GM12872 (cell line): ENCODE measurements around the gene FAM25G.
"Not testable (repeated sequence)": the region's sequence is repeated elsewhere in the genome, so short reads cannot be mapped to it uniquely, and the experiment has no call there.

ENCODE experiments used
- TF ChIP-seq, protein P1 (sequence below): IDR thresholded peaks from 3 replicates; pipeline ENCODE4 v1.5.1; 2011; ENCODE audit warnings: low read depth, mild to moderate bottlenecking, low read length, moderate library complexity; ENCODE audit not compliant: insufficient read depth

The FAM25G gene

DNA sequence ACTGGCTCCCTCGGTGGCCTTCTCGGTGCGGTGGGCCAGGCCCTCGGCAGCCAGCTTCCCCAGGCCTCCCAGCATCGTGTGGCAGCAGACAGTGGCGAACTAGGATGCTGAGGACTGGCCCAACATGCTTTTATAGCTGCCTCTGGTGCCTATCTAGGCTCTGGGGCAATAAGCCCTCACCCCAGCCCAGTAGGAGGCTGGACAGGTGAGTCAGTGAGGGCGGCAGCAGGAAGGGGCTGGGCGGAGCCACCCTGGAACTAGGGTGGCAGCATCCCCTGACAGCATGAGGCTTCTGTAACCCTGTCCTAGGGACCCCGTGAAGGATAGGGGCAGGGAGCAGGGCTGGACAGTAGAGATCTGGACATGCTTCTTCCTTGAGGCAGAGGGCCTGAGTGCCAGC is at the start of gene FAM25G:
Gene FAM25G, minus strand, starts transcription at position 101 of the 400 bp plus-strand sequence. Its CDS starts 26 bp downstream, at position 75.
- TF ChIP-seq, protein P1, sequence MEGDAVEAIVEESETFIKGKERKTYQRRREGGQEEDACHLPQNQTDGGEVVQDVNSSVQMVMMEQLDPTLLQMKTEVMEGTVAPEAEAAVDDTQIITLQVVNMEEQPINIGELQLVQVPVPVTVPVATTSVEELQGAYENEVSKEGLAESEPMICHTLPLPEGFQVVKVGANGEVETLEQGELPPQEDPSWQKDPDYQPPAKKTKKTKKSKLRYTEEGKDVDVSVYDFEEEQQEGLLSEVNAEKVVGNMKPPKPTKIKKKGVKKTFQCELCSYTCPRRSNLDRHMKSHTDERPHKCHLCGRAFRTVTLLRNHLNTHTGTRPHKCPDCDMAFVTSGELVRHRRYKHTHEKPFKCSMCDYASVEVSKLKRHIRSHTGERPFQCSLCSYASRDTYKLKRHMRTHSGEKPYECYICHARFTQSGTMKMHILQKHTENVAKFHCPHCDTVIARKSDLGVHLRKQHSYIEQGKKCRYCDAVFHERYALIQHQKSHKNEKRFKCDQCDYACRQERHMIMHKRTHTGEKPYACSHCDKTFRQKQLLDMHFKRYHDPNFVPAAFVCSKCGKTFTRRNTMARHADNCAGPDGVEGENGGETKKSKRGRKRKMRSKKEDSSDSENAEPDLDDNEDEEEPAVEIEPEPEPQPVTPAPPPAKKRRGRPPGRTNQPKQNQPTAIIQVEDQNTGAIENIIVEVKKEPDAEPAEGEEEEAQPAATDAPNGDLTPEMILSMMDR: not testable (repeated sequence)

DNA sequence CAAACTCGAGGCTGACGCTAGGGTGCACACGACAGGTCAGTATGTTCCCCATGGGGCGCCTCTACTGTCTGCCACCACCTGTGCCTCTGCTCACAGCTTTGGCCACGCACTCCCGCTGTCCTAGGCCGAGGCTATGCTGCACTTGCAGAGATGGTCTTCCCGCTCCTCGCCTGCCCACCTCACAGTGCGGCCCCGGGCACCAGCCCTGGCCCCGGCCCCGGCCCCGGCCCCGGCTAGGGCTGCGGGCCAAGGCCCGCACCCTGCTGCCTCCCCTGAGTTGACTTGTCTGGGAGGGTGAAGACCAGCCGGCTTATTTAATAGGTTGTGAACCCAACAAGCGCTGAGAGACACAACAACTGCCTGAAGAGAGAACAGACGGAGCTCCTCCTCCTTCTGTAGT is 32.0 kb upstream of the FAM25G start, which contains the start of gene AGAP9:
Gene AGAP9, minus strand, starts transcription at position 164 of the 400 bp plus-strand sequence. Its CDS starts 112 bp downstream, at position 52.
- TF ChIP-seq, protein P1: not testable (repeated sequence)

DNA sequence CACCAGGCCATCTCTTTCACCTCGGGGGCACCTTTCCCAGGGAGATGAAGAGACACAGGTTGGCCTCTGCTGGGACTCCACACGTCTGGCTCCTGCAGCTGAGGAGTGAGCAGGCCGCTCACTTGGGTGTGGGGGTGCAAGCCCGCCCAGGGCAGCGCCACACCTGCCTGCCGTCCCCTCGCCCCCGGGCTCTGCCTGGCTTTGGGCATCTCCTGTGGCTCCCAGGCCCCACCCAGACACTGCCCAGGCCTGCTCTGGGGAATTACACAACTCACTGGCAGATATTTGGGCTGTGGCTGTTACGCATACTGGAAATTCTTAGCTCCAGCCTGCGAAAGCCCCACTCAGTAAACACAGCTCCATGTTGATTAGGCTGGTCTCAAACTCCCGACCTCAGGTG is 7.6 kb downstream of the FAM25G start, which contains the start of gene ANXA8:
Gene ANXA8, minus strand, starts transcription at position 193 of the 400 bp plus-strand sequence. Its CDS starts 182 bp downstream, at position 11.
- TF ChIP-seq, protein P1: not testable (repeated sequence)

DNA sequence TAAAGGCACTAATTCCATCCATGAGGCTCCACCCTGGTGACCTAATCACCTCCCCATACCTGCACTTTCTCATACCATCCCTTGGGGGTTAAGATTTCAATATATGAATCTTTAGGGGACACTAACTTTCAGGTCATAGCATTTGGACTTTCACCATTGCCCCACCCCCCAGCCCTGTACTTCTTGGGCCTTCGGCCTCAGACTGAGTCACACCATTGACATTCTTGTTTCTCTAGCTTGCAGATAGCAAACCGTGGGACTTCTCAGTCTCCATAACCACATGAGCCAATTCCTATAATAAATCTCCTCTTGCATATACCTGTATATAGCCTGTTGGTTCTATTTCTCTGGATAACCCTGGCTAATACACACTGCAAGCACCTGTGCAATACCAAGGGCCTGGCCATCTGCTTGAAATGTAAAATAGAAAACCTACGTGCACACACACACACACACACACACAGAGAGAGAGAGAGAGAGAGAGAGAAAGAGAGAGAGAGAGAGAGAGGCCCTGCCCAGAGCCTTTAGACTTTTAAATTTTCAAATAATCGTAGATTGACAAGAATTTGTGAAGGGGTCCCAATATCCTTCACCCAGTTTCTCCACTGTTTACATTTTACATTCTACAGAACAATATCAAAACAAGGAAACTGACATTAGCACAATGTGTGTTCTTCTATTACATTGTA is 32.9 kb downstream of the FAM25G start:
- TF ChIP-seq, protein P1: no peak

- TF ChIP-seq, protein P1: no peak
These were observed 33.7 kb downstream of the FAM25G start for GRCh38 chr10:47457826-47458225.

- TF ChIP-seq, protein P1: no peak
These were observed 34.0 kb downstream of the FAM25G start for GRCh38 chr10:47457528-47457820.

- TF ChIP-seq, protein P1: no peak
These were observed 34.5 kb downstream of the FAM25G start for GRCh38 chr10:47456794-47457527.
